Urinary bladder (tissue), 4 donors: ENCODE results near the gene TNFAIP1. TPM values are rescaled to one million over a fixed set of nuclear protein-coding genes. Genes with fewer than 3 reads are reported as not detected.

Source experiments
- DNase-seq: peaks from one replicate; pipeline ENCODE4 v3.0.0-alpha.2; 2015; ENCODE audit errors: extremely low spot score
- H3K27ac ChIP-seq: one replicate; pipeline ENCODE4 v1.5.1; 2013; ENCODE audit warnings: low read depth, mild to moderate bottlenecking, moderate library complexity
- H3K36me3 ChIP-seq: one replicate; pipeline ENCODE4 v1.6.1; 2013; ENCODE audit warnings: mild to moderate bottlenecking, moderate library complexity; ENCODE audit not compliant: insufficient read depth
- H3K4me1 ChIP-seq: one replicate; pipeline ENCODE4 v1.6.1; 2013; ENCODE audit warnings: mild to moderate bottlenecking, moderate library complexity; ENCODE audit not compliant: insufficient read depth
- H3K4me3 ChIP-seq: one replicate; pipeline ENCODE4 v1.5.1; 2013; ENCODE audit warnings: low read depth, low read length
- WGBS: extraction: QIAGEN DNeasy Blood & Tissue Kit; methylation state at CpG from one replicate; pipeline ENCODE4 v1.1.7; 2013; 5-methylcytosine and 5-hydroxymethylcytosine counted together
- polyA plus RNA-seq: library from polyadenylated mRNA; stranded (reverse); fragments of 200-250 nt; gene quantifications from one replicate; pipeline ENCODE4 v1.2.3, GENCODE V29; 2013
- total RNA-seq: library from RNA; depleted of rRNA; stranded (reverse); fragments of >200 nt; gene quantifications from one replicate; pipeline ENCODE4 v1.2.3, GENCODE V29; 2014
- donor health status: healthy with polysubstance abuse.
- donor health status: healthy.

Gene TNFAIP1
- total and polyA plus RNA-seq, 2 donors, result 20.4 to 27.2 TPM

- no peaks in the 10 kb centered on the region for H3K36me3 ChIP-seq
- WGBS, result 90% methylated on average over 3 of the region's 3 CpGs
Measured at GRCh38 chr17:28365487-28365886, 29.9 kb downstream of the TNFAIP1 start.

GRCh38 chr17:28366605-28367004 is 31.0 kb downstream of the TNFAIP1 start:
- WGBS, result 75% methylated on average over 1 of the region's 1 CpG
- no peaks in the 10 kb centered on the region for H3K36me3 ChIP-seq
- DNase-seq, result no peak
- H3K4me1 ChIP-seq, result no peaks in the 10 kb centered on the region
- no peak overlapping the region for H3K4me3 ChIP-seq
- no peak overlapping the region for H3K27ac ChIP-seq

More at GRCh38 chr17:28365487-28365886, 29.9 kb downstream of the TNFAIP1 start:
- DNase-seq, result no peak
- H3K4me1 ChIP-seq, result no peaks in the 10 kb centered on the region
- no peak overlapping the region for H3K27ac ChIP-seq
- no peak overlapping the region for H3K4me3 ChIP-seq

DNA sequence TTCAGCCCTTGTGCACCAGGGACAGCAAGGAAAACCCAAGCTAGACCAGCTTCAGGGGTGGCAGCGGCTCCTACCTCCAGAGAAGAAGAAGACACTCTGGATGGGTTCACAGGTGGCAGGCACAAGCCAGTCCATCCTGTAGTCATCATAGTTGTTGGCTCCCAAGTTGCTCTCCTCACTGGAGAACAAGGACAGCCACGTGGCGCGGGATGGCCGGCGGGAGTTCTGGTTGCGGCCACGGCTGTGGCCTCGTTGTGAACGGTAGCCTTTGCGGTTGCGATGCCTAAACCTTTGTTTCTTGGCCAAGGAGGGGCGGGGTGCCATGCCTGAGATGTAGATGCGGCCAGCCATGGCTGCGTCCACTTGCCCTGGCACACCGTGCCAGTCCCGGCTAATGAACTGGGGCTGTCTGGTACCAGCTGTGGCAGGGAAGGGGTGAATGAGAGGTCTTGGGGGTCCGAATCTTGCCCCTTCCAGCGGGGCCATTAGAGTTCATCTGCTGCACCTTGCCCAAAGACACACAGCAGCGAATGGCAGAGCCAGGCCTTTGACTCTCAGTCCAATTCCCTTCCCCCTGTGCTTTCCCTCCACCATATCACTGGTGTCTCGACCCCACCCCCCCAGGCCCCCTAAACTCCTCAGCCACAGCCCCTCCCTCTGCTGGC is 32.2 kb downstream of the TNFAIP1 start:
- no peak for DNase-seq
- H3K36me3 ChIP-seq, result no peaks in the 10 kb centered on the region
- no peak overlapping the region for H3K27ac ChIP-seq
- H3K4me1 ChIP-seq, result no peaks in the 10 kb centered on the region
- H3K4me3 ChIP-seq, result no peak overlapping the region
- 93% methylated on average over 21 of the region's 21 CpGs for WGBS

DNA sequence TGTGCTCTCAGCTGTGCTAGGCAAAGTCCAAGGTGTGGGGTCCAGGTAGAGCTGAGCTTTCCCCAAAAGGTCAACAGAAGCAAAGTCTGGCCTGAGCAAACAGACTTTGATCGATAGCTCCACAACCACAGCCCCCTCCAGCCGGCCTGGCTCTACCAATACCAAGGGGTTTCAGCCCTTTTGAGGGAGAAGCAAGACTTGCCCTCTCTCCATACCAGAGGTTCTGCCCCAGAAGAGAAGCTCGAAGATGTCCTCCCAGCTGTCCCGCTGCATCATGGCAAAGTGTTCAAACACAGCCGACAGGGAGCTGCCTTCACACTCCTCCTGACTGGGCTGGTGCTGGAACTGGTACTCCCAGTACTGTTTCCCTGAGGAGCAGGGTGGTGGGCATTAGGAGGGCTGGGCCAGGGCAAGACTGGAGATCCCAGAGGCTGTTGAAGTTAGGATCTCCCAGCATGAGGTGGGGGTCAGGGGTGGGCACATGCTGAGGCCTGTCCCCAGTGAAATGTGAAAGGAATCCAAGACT is 32.8 kb downstream of the TNFAIP1 start:
- no peaks in the 10 kb centered on the region for H3K4me1 ChIP-seq
- 86% methylated on average over 5 of the region's 5 CpGs for WGBS

GRCh38 chr17:28368915-28369683 is 33.5 kb downstream of the TNFAIP1 start:
- no peak overlapping the region for H3K27ac ChIP-seq
- no peak for DNase-seq
- H3K4me1 ChIP-seq, result no peaks in the 10 kb centered on the region
- 92% methylated on average over 23 of the region's 23 CpGs for WGBS
- H3K4me3 ChIP-seq, result no peak overlapping the region
- no peaks in the 10 kb centered on the region for H3K36me3 ChIP-seq

More for the DNA sequence above, 32.8 kb downstream of the TNFAIP1 start:
- no peak for DNase-seq
- no peak overlapping the region for H3K27ac ChIP-seq
- H3K36me3 ChIP-seq, result no peaks in the 10 kb centered on the region
- no peak overlapping the region for H3K4me3 ChIP-seq

GRCh38 chr17:28369684-28370034 is 34.1 kb downstream of the TNFAIP1 start:
- no peak overlapping the region for H3K27ac ChIP-seq
- H3K36me3 ChIP-seq, result no peaks in the 10 kb centered on the region
- no peak for DNase-seq
- 72% methylated on average over 10 of the region's 10 CpGs for WGBS
- H3K4me1 ChIP-seq, result no peaks in the 10 kb centered on the region
- no peak overlapping the region for H3K4me3 ChIP-seq

DNA sequence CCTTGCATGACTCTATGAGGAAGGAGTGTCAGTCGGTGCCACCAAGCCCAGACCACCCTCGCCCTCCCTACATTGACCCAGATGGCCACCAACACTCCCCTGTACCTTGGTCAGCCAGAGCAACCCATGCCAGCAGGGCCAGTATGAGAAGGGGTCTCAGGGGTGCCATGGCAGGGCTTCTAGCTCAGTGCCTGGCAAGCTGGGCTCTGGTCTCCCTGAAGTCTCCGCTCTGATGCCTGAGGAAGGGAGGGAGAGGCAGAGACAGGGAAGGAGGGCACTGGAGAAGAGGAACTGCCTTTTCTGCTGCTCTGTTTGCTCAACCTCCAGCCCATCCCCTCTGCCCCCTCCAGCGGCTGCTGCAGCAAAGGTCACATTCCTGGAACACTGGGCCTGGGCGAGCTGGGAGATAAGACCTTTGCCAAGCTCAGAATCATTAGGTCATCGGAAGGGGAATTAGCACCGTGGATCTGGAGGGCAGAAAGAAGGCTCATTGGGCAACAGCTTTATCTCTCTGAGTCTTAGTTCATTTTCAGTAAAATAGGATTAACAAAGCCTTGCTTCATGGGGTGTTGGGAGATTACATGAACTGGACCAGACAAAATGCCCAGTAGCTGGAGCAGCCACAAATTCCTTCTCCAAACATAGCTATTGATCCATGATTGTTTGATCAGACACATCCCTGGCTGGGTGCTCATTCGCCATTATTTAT is 34.6 kb downstream of the TNFAIP1 start, which contains the start of gene VTN:
Gene VTN, minus strand, starts transcription at position 273 of the 709 bp plus-strand sequence. Its CDS starts 104 bp downstream, at position 169.
- Histone ChIP-seq H3K36me3 (no peaks in the 10 kb centered on the region), H3K4me3 (peak within 1 kb of the TSS; percentile 49), H3K4me1 (no peaks in the 10 kb centered on the region), H3K27ac (peak within 1 kb of the TSS; percentile 7)
- no peak for DNase-seq
- 28% methylated on average over 8 of the region's 8 CpGs for WGBS

DNA sequence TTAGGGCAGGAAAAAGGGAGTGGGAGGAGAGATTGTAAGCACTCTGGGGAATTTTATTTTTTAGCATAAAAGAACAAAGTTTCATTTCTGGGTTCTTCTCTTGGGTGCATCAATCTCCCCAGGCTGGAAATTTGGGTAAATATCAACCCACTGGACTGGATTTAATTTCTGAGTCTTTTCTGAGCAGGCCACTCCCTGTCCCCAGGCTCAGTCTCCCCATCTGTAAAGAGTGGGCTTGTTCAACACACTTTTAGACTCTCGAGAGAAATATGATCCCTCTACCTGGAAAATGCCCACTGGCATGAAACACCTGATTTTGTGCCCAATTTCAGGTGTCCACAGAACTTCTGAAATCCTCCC is 35.2 kb downstream of the TNFAIP1 start:
- H3K4me3 ChIP-seq, result no peak overlapping the region
- no peaks in the 10 kb centered on the region for H3K36me3 ChIP-seq
- H3K4me1 ChIP-seq, result no peaks in the 10 kb centered on the region
- no peak for DNase-seq
- no peak overlapping the region for H3K27ac ChIP-seq
- WGBS, result 71% methylated on average over 1 of the region's 1 CpG

DNA sequence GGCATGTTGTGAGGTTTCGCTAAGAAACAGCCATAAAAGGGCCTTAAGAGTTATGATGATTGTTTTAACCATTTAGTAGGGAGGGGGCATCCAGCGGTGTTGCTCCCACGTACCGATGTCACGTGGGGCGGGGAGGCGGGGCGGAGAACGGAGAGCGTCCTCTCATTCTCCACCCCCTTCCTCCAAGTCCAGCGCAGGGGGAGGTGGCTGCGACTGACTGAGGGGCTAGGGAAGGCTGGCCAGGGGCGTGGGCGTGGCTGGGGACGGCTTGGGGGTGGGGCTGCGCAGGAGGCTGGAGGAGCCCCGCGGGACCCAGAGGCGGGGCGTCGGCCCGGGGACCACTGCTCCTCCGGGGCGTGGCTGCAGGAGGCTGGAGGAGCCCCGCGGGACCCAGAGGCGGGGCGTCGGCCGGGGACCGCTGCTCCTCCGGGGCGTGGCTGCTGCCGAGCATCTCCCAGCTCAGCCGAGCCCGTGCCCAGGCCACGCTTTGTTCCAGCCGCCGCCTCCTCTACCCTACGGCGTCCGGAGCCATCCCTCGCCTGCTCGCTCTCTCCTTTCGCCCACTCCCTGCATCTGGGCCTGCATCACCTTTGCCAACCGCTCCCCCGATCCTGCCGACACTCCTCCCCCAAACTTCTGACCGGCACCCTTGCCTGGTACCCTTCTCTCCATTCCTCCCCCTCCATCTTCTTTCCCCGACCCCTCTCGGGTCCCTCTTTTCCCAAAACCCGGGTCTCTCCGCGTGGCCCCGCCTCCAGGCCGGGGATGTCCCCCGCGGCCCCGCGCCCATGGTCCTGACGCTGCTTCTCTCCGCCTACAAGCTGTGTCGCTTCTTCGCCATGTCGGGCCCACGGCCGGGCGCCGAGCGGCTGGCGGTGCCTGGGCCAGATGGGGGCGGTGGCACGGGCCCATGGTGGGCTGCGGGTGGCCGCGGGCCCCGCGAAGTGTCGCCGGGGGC is 36.0 kb downstream of the TNFAIP1 start, which contains the start of gene SARM1:
Gene SARM1, plus strand, starts transcription at position 450 of the 958 bp plus-strand sequence. Its CDS starts 339 bp downstream, at position 789.
- Histone ChIP-seq H3K36me3 (no peaks in the 10 kb centered on the region), H3K27ac (peak within 1 kb of the TSS; percentile 31), H3K4me1 (no peaks in the 10 kb centered on the region), H3K4me3 (peak within 1 kb of the TSS; percentile 49)
- DNase-seq, result peak; percentile 65
- under 1% methylated on average over 80 of the region's 80 CpGs for WGBS

DNA sequence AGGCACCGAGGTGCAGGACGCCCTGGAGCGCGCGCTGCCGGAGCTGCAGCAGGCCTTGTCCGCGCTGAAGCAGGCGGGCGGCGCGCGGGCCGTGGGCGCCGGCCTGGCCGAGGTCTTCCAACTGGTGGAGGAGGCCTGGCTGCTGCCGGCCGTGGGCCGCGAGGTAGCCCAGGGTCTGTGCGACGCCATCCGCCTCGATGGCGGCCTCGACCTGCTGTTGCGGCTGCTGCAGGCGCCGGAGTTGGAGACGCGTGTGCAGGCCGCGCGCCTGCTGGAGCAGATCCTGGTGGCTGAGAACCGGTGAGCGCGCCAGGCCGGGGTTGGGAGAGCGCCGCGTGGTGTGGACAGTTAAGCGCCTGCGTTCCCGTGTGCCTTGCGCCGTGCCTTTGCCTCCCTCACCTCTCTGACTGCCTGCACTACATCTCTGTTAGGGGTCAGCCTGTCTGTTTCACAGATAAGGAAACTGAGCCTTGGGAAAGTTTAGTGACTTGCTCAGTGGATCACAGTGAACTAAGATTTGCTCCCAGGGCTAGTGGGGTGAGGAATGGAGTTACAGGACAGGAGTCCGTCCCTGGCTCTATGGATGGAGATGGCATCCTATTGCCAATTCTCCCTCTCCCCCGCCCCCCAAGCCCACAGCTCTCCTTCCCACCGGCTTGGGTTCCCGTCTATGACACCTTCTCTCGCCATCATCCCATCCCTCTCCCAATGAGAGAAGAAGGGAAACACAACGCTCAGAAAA is 36.8 kb downstream of the TNFAIP1 start:
- DNase-seq, result no peak
- Histone ChIP-seq H3K4me3 (peak overlapping the region; percentile 49), H3K36me3 (no peaks in the 10 kb centered on the region), H3K4me1 (no peaks in the 10 kb centered on the region), H3K27ac (peak overlapping the region; percentile 31)
- 7% methylated on average over 53 of the region's 53 CpGs for WGBS

DNA sequence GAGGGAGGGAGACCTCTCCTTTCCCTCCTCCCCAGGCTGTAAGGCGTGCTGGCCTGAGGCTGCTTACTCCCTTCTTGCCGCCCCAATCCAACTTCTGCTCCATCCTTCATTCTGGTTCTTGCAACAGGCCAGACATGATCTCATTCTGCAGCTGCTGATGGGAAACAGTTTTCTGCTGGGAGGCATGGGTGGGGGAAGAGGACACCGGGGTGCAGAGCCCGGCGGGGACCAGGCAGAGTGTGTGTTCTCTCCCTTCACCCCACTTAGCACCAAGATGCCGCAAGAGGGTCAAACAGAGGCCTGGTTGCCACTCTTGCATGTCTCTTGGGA is 37.3 kb downstream of the TNFAIP1 start:
- WGBS, result 82% methylated on average over 6 of the region's 6 CpGs
- no peaks in the 10 kb centered on the region for H3K4me1 ChIP-seq
- H3K4me3 ChIP-seq, result no peak overlapping the region
- H3K27ac ChIP-seq, result no peak overlapping the region
- no peak for DNase-seq
- H3K36me3 ChIP-seq, result no peaks in the 10 kb centered on the region
